Body of pancreas (tissue), 4 donors: ENCODE measurements around the gene OR6M1. TPM values are rescaled to one million over a fixed set of nuclear protein-coding genes. Genes with fewer than 3 reads are reported as not detected.

Experiments
- ATAC-seq: fragments of 150-250 bp; one replicate; pipeline ENCODE4 v1.9.1; 2016
- DNase-seq, 4 donors: peaks; one replicate each; pipeline ENCODE4 v3.0.0-alpha.2; 2019
- H3K27ac ChIP-seq, 4 donors: fragments of 200-600 bp; sonication (generic); 1 replicate in 3 of 4; 2 replicates in 1 of 4; pipeline versions ENCODE4 v1.5.1 to v1.6.1; 2016 to 2019; ENCODE audit warnings: mild to moderate bottlenecking in 1 of 4, mixed read lengths in 1 of 4, moderate library complexity in 1 of 4
- H3K27me3 ChIP-seq, 2 donors: fragments of 200-600 bp; sonication (generic); one replicate each; pipeline ENCODE4 v1.6.0; 2016; ENCODE audit warnings: mild to moderate bottlenecking in 1 of 2
- H3K36me3 ChIP-seq, 2 donors: fragments of 200-600 bp; sonication (generic); replicated peaks in 1 of 2; 2 replicates each; pipeline ENCODE4 v1.5.1; 2016; ENCODE audit warnings: low read depth in 2 of 2; ENCODE audit not compliant: insufficient read depth in 1 of 2
- H3K4me1 ChIP-seq: fragments of 200-600 bp; sonication (generic); one replicate; pipeline ENCODE4 v1.6.0; 2016
- H3K4me3 ChIP-seq, 2 donors: fragments of 200-600 bp; sonication (generic); 1 replicate in 1 of 2; 2 replicates in 1 of 2; pipeline ENCODE4 v1.5.1; 2016 to 2019
- H3K9me3 ChIP-seq, 3 donors: fragments of 200-600 bp; sonication (generic); 1 replicate in 2 of 3; 2 replicates in 1 of 3; pipeline ENCODE4 v1.5.1; 2016
- POLR2A ChIP-seq, 3 donors: fragments of 450-650 bp; IDR thresholded peaks; one replicate each; pipeline ENCODE4 v1.6.1; 2016; ENCODE audit warnings: antibody characterized with exemption in 3 of 3, mild to moderate bottlenecking in 2 of 3
- WGBS, 2 donors: methylation state at CpG; one replicate each; pipeline ENCODE4 v1.1.5; 2017; 5-methylcytosine and 5-hydroxymethylcytosine counted together
- intact Hi-C: fragments of 100-400 bp; cut with DNase I; formaldehyde crosslinking; loops from one replicate; pipeline ENCODE4 v1.15.1; 2023
- total RNA-seq, 2 donors: library from RNA; depleted of rRNA; stranded (reverse); fragments of >200 nt; gene quantifications; one replicate each; pipeline ENCODE4 v1.1.0, GENCODE V29; 2016
- TF ChIP-seq, protein P1 (sequence below), 7 experiments: fragments of 450-650 bp in 4 of 7; fragments of 200-600 bp in 3 of 7; sonication (generic) in 3 of 7; IDR thresholded peaks; one replicate each; pipeline ENCODE4 v1.5.1; 2016 to 2019; ENCODE audit warnings: antibody characterized with exemption in 7 of 7

OR6M1 gene
- total RNA-seq, 2 donors from 2014 or later, result not detected

DNA sequence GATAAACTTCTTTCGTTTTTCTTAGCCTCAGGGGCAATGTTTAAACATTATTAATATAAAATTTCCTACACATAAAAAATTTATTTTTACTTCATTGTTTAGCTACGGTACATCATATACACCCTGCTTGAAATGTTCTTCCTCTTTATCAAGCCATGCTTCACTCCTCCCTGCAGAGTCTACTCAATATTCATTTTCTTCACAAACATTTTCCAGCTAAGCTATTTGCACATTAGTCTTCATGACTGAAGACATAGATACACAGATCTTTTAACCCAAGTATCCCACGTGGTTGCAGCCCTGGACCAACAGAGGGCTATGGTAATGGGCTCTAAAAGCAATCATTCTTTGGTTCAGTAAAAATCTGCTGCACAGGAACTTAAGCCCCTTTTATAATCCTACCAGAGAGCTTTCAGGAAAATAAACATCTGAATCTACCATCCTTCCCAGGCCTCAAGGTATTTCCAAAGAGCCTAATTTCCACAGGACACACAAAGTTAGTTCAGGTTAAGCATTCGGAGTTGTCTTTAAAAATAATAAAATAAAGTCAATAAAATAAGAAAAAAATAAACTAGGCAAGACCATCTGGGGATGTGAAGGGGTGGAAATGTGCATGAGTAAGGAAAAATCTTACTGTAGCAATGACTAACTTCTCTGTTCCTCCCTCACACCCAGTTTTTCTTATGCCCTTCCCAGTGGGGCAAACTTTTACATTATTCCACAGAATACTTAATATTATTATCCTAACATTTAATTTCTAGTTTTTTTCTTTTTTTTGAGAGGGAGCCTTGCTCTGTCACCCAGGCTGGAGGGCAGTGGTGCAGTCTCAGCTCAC, 30.2 kb downstream of the OR6M1 start:
- H3K9me3 ChIP-seq, result no peaks in the 10 kb centered on the region
- no peak for ATAC-seq
- TF ChIP-seq, protein P1, sequence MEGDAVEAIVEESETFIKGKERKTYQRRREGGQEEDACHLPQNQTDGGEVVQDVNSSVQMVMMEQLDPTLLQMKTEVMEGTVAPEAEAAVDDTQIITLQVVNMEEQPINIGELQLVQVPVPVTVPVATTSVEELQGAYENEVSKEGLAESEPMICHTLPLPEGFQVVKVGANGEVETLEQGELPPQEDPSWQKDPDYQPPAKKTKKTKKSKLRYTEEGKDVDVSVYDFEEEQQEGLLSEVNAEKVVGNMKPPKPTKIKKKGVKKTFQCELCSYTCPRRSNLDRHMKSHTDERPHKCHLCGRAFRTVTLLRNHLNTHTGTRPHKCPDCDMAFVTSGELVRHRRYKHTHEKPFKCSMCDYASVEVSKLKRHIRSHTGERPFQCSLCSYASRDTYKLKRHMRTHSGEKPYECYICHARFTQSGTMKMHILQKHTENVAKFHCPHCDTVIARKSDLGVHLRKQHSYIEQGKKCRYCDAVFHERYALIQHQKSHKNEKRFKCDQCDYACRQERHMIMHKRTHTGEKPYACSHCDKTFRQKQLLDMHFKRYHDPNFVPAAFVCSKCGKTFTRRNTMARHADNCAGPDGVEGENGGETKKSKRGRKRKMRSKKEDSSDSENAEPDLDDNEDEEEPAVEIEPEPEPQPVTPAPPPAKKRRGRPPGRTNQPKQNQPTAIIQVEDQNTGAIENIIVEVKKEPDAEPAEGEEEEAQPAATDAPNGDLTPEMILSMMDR (IDR thresholded peaks at IDR 0.05), result no peak
- TF ChIP-seq POLR2A (IDR thresholded peaks at IDR 0.05), result no peak
- no peaks in the 10 kb centered on the region for H3K27me3 ChIP-seq
- no peaks in the 10 kb centered on the region for H3K36me3 ChIP-seq
- intact Hi-C loops, result no loop called here
- no peak for DNase-seq
- H3K4me3 ChIP-seq, result no peak overlapping the region
- WGBS, 2 donors, result 69% methylated on average over 4 of the region's 4 CpGs
- H3K27ac ChIP-seq, result no peak overlapping the region
- H3K4me1 ChIP-seq, result no peaks in the 10 kb centered on the region

DNA sequence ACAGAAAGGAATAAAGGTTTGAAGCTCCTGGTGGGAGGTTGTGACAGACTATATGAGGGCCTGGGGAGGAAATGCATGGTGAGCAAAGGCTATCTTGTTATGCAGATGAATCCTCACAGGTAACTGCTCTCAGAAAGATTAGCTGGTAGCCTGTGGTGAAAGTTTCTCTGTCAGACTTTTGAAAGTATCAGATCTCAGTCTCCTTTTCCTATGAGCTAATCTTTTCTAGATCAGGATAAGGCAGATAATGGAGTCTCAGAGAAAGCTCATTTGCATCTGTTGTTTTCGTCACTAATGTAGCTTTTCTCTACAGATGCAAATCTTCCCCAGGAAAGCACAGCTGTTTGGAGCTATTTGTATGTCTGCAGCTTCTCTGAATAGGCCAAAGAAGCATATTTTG, 30.9 kb downstream of the OR6M1 start:
- Histone ChIP-seq H3K27ac (no peak overlapping the region), H3K9me3 (no peaks in the 10 kb centered on the region), H3K4me3 (no peak overlapping the region), H3K36me3 (no peaks in the 10 kb centered on the region), H3K27me3 (no peaks in the 10 kb centered on the region), H3K4me1 (no peaks in the 10 kb centered on the region)
- no peak for DNase-seq
- WGBS, 2 donors, result 88 to 91% methylated on average over 1 of the region's 1 CpG
- no peak for ATAC-seq
- TF ChIP-seq, protein P1 (IDR thresholded peaks at IDR 0.05), result no peak
- TF ChIP-seq POLR2A (IDR thresholded peaks at IDR 0.05), result no peak
- intact Hi-C loops, result no loop called here

DNA sequence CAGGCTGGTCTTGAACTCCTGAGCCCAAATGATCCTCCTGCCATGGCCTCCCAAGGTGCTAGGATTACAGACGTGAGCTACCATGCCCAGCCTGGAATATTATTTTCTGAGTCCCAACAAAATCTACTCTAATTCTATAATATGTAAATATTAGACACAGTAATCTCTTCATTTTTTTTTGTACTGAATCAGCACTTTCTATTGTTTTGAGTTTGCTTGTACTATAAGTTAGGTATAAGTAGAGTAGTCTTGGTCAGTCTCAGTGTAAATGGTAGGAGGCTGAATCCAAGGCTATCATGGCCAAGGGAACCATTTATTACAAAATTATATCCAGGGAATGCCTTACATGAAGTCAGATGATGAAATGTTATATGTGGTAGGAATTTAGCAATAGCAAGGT, 32.2 kb downstream of the OR6M1 start:
- H3K4me1 ChIP-seq, result no peaks in the 10 kb centered on the region
- H3K4me3 ChIP-seq, result no peak overlapping the region
- H3K27me3 ChIP-seq, result no peaks in the 10 kb centered on the region
- no peaks in the 10 kb centered on the region for H3K36me3 ChIP-seq
- TF ChIP-seq POLR2A (IDR thresholded peaks at IDR 0.05), result no peak
- TF ChIP-seq, protein P1 (IDR thresholded peaks at IDR 0.05), result no peak
- H3K9me3 ChIP-seq, result no peaks in the 10 kb centered on the region
- H3K27ac ChIP-seq, result no peak overlapping the region
- ATAC-seq (no peak), DNase-seq (no peak)
- intact Hi-C loops, result no loop called here
- WGBS, 2 donors, result 82 to 97% methylated on average over 1 of the region's 1 CpG

DNA sequence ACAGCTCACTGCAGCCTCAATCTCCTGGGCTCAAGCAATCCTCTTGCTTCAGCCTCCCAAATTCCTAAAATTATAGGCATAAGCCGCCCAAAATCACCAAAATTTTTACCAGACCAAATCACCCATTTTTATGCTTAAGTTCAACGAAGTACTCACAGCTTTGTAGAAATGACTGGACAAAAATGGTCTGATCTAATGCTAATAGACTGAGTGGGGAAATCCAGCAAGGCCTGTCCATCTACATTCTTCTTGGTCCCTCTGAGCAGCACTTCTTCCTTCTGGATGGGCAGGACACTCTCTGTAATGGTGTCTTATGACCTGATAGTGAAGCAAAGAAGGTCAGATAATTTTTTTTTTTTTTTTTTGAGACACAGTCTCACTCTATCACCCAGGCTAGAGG, 33.1 kb downstream of the OR6M1 start:
- intact Hi-C loops, result no loop called here
- 88 to 91% methylated on average over 2 of the region's 2 CpGs for WGBS, 2 donors
- H3K27ac ChIP-seq, result no peak overlapping the region
- H3K27me3 ChIP-seq, result no peaks in the 10 kb centered on the region
- TF ChIP-seq, protein P1 (IDR thresholded peaks at IDR 0.05), result no peak
- no peak for TF ChIP-seq POLR2A (IDR thresholded peaks at IDR 0.05)
- no peak for DNase-seq
- H3K4me1 ChIP-seq, result no peaks in the 10 kb centered on the region
- no peaks in the 10 kb centered on the region for H3K9me3 ChIP-seq
- H3K36me3 ChIP-seq, result no peaks in the 10 kb centered on the region
- no peak overlapping the region for H3K4me3 ChIP-seq
- no peak for ATAC-seq

DNA sequence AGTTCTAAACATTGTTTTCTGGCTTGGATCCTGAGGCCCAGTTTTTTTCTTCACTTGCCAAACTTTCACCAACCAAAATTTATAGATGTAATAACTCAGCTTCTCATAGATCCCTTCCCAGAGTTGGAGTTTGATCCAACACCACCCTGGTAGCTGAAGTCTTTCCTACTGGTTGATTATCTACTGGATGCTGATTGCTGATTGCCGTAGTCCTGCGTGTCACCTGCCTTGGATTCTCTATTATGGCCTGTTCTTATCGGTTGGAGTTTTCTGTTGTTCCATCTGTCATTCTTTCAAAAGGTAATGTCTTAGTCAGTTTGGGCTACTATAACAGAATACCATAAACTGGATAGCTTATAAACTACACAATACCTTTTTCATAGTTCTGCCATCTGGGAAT, 34.5 kb downstream of the OR6M1 start:
- Histone ChIP-seq H3K4me1 (no peaks in the 10 kb centered on the region), H3K27ac (no peak overlapping the region), H3K27me3 (no peaks in the 10 kb centered on the region), H3K4me3 (no peak overlapping the region), H3K36me3 (no peaks in the 10 kb centered on the region), H3K9me3 (no peaks in the 10 kb centered on the region)
- no peak for TF ChIP-seq POLR2A (IDR thresholded peaks at IDR 0.05)
- TF ChIP-seq, protein P1 (IDR thresholded peaks at IDR 0.05), result no peak
- 90 to 96% methylated on average over 3 of the region's 3 CpGs for WGBS, 2 donors
- no peak for DNase-seq
- intact Hi-C loops, result no loop called here
- no peak for ATAC-seq
